Ammon's horn (tissue), 1 donor: ENCODE results near the gene PTPN7.

Source experiments
- DNase-seq: peaks from one replicate; pipeline ENCODE4 v3.0.0-alpha.2; 2016; ENCODE audit warnings: low spot score

The PTPN7 gene

DNA sequence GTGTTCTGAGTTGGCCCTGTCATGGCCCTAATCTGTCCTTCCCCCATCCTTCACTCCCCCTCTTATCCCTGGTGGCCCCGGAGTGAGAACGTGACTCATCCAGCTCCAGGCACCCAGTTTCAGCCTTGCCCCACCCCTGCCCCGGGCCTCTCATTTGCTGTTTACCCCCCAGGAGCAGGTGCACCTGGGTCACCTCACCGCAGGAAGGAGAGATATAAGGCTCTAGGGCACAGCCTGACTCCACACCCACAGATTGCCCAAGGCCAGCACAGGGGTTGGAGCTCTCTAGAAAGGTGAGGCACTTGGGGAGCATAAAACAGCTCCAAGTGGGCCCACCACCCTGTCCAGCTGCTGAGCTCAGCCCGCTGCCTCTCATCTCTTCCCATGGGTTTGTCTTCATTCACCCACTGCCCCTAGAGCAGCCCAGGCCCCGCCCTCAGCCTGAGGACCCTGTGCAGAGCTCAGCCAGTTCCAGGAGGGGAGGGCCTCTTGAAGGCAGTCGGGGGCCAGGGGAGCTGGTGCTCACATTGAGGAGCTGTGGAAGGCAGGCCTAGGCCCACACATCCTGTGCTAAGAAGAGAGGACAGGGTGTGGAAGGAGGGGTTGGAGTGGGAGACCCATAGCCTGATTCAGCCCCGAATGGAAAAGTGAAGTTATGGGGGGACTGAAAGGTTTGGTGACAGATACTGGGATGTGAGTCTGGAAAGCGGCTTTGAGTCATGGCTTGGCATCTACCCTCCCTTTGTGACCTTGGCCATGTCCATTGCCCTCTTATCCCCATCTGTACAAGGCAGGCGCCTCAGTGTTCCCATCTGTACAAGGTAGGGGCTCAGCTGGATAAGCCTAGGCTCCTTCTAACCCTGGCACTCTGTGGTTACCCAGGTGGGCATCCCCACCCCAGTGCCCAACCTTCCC, 53.8 kb downstream of the PTPN7 start:
- no peak for DNase-seq

DNA sequence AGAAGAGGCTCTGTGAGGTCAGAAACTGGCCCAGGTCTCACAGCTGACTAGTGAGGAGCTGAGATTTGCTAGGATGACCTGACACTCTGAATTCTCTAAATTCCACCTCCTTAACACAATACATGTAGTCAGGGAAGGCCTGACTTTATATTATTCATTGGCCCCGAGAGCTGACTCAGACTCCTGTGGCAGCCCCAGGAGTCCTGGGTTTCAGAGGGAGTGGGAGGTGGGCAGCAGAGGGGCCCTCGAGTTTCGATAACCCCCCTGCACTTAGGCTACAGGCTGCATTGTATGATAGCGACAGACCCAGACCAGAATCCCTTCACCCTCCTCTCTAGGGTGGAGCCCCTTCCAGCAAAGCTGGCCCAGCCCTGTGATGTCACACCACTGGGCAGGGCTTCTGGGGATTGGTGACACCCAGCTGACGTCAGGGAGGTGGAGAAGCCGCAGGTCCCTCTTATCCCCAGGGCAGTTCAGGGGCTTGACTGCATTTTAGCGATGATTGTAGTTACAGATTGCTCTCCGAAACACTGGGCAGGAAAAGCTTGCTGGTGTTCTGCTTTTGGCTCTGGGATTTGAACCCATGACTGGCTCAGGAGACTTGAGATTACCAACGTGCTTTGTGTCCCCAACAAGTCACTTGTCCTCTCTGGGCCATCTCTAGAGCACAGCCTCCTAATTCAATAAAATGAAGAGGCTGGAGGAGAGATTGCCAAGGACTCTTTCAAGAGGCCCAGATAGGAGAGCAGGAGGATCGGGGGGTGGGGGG, 54.6 kb downstream of the PTPN7 start:
- no peak for DNase-seq

DNA sequence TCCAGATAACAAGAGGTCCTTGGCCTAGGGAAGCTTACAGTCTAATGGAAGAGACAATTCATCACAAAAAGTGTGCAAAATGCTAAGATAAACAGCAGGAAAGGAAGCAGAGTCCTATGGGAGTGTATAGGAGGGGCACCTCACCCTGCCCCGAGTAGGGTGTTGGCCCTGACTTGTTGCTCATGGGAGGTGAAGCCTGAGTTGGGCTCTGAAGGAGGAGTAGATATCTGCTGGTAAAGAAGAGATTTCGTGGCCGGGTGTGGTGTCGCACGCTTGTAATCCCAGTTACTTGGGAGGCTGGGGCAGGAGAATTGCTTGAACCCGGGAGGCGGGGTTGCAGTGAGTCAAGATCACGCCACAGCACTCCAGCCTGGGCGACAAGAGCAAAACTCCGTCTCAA, 56.3 kb downstream of the PTPN7 start:
- no peak for DNase-seq

DNA sequence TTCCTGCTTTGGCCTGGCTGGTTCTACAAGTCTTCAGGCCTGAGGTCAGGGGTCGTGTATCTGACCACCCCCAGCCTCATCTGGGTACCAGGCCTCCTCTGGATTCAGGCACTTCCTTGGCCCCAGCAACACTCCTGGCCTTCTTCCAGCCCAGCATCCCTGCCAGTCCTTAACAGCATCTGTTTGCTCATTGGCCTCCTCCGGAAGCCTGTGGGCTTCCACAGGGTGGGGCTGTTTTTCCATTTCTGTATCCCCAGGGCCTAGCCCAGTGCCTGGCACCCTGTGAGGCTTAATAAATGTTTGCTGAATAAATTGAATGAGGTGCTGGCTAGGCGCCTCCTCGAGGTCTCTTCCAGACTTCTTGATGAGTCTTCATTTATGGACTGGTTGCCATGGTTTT, 59.2 kb downstream of the PTPN7 start:
- DNase-seq: peak; percentile 31
